Measurements from ENCODE around the gene DOK5. TPM values are rescaled to one million over a fixed set of nuclear protein-coding genes. Genes with fewer than 3 reads are reported as not detected.
"Not testable (repeated sequence)": the region's sequence is repeated elsewhere in the genome, so short reads cannot be mapped to it uniquely, and the experiment has no call there.

The DOK5 gene
- total and polyA plus RNA-seq, 2 donors from 2014 or later, result 4.8 to 5.4 TPM

DNA sequence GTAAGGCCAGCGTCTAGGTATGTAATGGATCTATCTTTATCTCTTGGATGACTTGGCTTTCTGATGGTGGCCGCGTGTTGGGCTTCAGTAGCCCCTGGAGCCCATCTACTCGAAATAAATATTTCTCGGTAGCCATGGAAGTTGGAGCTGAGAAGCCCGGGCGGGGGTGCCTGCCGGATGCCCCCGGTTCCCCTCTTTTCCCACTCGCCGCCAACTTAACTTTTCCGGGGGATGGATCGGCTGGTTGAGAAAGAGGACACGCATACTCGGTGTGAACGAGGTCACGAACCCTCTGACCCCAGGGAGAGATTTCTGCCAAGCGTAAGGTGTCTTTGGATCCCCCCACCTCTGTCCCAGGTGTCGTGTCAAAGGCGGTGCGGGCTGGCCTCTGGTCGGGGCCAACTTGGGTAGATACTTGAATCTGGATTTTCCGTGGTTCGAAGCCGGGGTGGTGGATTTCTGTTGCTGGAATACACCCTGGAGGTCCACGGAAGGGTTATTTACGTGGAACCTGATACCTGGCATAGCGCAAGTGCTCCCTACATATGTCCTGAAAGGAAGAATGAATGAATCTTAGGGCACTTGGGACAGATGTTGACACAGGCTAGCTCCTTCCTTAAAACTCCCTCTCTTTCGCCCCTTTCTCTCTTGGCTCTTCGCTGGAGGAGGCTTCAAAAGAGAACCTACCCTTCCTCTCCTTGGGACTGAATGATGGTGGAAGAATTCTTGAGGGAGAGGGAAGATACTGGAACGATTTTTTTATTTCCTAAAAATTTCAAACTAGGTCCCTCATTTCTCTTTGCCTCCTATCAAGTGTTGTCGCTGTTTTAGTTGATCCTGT lies 996 bp downstream of the DOK5 start:
- no peak for TF ChIP-seq CTCF (IDR thresholded peaks at IDR 0.05; ENCODE audit: borderline replicate concordance, extremely low read depth, insufficient read depth)
- H3K27ac ChIP-seq (ENCODE audit: low read depth in 2 of 2, low read length in 2 of 2), result no peak overlapping the region
- H3K4me1 ChIP-seq (ENCODE audit: control insufficient read depth in 2 of 3, insufficient read depth in 2 of 3, low read depth in 1 of 3, low read length in 3 of 3), result peaks cover 0 to 5% (median 5%) of the 10 kb centered on the region in 3 donors
- FAIRE-seq (no peak), DNase-seq (peak in 4 of 5 donors; percentile 46 to 64 (median 62))
- H3K9me3 ChIP-seq (ENCODE audit: control insufficient read depth in 2 of 3, insufficient read depth in 1 of 3, low read length in 3 of 3), result no peaks in the 10 kb centered on the region
- intact Hi-C loops (cut with DNase I), result no loop called here
- peaks cover 5% of the 10 kb centered on the region for H3K27me3 ChIP-seq (ENCODE audit: control insufficient read depth, insufficient read depth, low read length)
- H3K9ac ChIP-seq (ENCODE audit: low read length in 3 of 3), result peak overlapping the region in 2 of 3 donors; percentile 49 to 51
- H3K36me3 ChIP-seq (ENCODE audit: control insufficient read depth in 2 of 3, insufficient read depth in 3 of 3, low read length in 3 of 3), result no peaks in the 10 kb centered on the region
- H3K4me3 ChIP-seq (ENCODE audit: low read length in 3 of 3), result peak overlapping the region; percentile 55 to 80 (median 58)

- no peak for TF ChIP-seq CTCF (IDR thresholded peaks at IDR 0.05; ENCODE audit: borderline replicate concordance, extremely low read depth, insufficient read depth)
- intact Hi-C loops (cut with DNase I), result no loop called here
- Histone ChIP-seq H3K27ac (ENCODE audit: low read depth in 2 of 2, low read length in 2 of 2) (no peak overlapping the region), H3K36me3 (ENCODE audit: control insufficient read depth in 2 of 3, insufficient read depth in 3 of 3, low read length in 3 of 3) (no peaks in the 10 kb centered on the region), H3K27me3 (ENCODE audit: control insufficient read depth, insufficient read depth, low read length) (peaks cover 5% of the 10 kb centered on the region), H3K9ac (ENCODE audit: low read length in 3 of 3) (no peak overlapping the region), H3K4me1 (ENCODE audit: control insufficient read depth in 2 of 3, insufficient read depth in 2 of 3, low read depth in 1 of 3, low read length in 3 of 3) (peaks cover 0 to 5% (median 5%) of the 10 kb centered on the region in 3 donors), H3K4me3 (ENCODE audit: low read length in 3 of 3) (no peak overlapping the region), H3K9me3 (ENCODE audit: control insufficient read depth in 2 of 3, insufficient read depth in 1 of 3, low read length in 3 of 3) (no peaks in the 10 kb centered on the region)
- no peak for FAIRE-seq
- no peak for DNase-seq
These were observed 2.0 kb downstream of the DOK5 start for GRCh38 chr20:54477191-54477955.

DNA sequence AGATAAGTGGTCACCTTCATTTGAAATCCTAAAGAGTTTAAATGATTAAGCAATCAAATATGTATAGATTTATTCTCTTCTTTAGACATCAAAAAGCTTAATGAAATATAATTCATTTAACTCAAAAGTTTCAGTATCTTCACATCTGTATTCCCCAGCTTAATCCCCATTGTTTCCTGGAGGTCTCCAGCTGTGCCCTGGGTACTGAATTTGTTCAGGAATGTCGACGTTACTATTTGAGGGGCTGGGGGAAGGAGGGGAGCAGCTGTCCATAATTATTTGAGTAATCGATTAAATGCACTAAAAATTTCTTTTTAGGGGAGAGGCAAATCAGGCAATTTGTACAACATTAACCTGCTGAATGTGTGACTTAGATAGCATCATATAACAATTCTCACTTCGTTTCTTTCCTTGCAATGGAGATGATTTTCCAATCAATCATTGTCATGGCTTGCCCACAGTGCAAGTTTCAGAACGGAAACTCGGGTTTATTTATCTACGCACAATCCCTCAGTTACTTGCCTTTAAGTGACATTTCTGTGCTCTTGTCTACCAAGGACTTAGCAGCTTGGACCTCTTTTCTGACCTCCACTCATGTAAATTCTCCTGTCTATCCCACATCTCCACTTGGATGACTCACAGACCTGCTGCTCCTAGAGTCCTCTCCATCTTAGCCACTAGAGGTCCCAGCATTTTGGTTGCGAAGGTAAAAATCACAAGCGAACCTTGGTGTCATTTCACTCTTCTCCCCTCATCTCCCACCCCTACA lies 3.9 kb downstream of the DOK5 start:
- DNase-seq (peak in 1 of 5 donors; percentile 18), FAIRE-seq (no peak)
- H3K4me3 ChIP-seq (ENCODE audit: low read length in 3 of 3), result no peak overlapping the region
- H3K4me1 ChIP-seq (ENCODE audit: control insufficient read depth in 2 of 3, insufficient read depth in 2 of 3, low read depth in 1 of 3, low read length in 3 of 3), result peaks cover 0 to 5% (median 5%) of the 10 kb centered on the region in 3 donors
- intact Hi-C loops (cut with DNase I), result no loop called here
- H3K27me3 ChIP-seq (ENCODE audit: control insufficient read depth, insufficient read depth, low read length), result peaks cover 5% of the 10 kb centered on the region
- TF ChIP-seq CTCF (IDR thresholded peaks at IDR 0.05; ENCODE audit: borderline replicate concordance, extremely low read depth, insufficient read depth), result peak; percentile 8
- H3K9ac ChIP-seq (ENCODE audit: low read length in 3 of 3), result no peak overlapping the region
- H3K27ac ChIP-seq (ENCODE audit: low read depth in 2 of 2, low read length in 2 of 2), result no peak overlapping the region
- H3K9me3 ChIP-seq (ENCODE audit: control insufficient read depth in 2 of 3, insufficient read depth in 1 of 3, low read length in 3 of 3), result no peaks in the 10 kb centered on the region
- H3K36me3 ChIP-seq (ENCODE audit: control insufficient read depth in 2 of 3, insufficient read depth in 3 of 3, low read length in 3 of 3), result no peaks in the 10 kb centered on the region

DNA sequence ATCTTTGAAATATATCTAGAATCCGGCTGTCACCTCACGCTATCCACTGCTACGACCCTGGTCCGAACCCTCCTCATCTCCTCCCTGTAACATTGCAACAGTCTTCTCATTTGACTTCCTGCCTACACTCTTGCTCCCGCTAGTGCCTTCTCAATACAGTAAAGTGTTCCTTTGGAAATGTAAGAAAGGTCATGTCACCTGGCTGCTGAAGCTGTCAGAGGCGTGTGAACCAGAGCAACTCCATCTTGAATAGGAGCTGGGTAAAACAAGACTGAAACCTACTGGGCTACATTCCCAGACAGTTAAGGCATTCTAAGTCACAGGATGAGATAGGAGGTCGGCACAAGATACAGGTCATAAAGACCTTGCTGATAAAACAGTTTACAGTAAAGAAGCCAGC lies 4.5 kb downstream of the DOK5 start:
- H3K36me3 ChIP-seq (ENCODE audit: control insufficient read depth in 2 of 3, insufficient read depth in 3 of 3, low read length in 3 of 3); H3K9ac ChIP-seq (ENCODE audit: low read length in 3 of 3); FAIRE-seq; H3K9me3 ChIP-seq (ENCODE audit: control insufficient read depth in 2 of 3, insufficient read depth in 1 of 3, low read length in 3 of 3); H3K27ac ChIP-seq (ENCODE audit: low read depth in 2 of 2, low read length in 2 of 2); H3K27me3 ChIP-seq (ENCODE audit: control insufficient read depth, insufficient read depth, low read length); DNase-seq; H3K4me3 ChIP-seq (ENCODE audit: low read length in 3 of 3); intact Hi-C loops (cut with DNase I); H3K4me1 ChIP-seq (ENCODE audit: control insufficient read depth in 2 of 3, insufficient read depth in 2 of 3, low read depth in 1 of 3, low read length in 3 of 3): not testable (repeated sequence)

All from kidney (tissue), 14 donors.